Endothelial cell of umbilical vein (primary cell): ENCODE measurements around the gene FYB1. TPM values are rescaled to one million over a fixed set of nuclear protein-coding genes. Genes with fewer than 3 reads are reported as not detected.

Experiments
- BruUV-seq: library from RNA; stranded (reverse); fragments of 400-500 nt; replicated peaks from 2 replicates; lab custom pipeline; 2021; lab: Mats Ljungman, UMichigan
- CTCF ChIA-PET: fragments of 300-600, 350-600 bp; sonication (Branson Sonifier 250); formaldehyde crosslinking; loops from one replicate; lab custom pipeline; 2021; ENCODE audit warnings: antibody characterized with exemption, inconsistent platforms; lab: Charles Lee
- POLR2A ChIA-PET: fragments of 300-600, 350-600 bp; sonication (Branson Sonifier 250); formaldehyde crosslinking; loops from one replicate; lab custom pipeline; 2021; ENCODE audit warnings: antibody characterized with exemption, inconsistent platforms; lab: Charles Lee
- DNase-seq: peaks from one replicate; pipeline ENCODE4 v3.0.0-alpha.2; 2011; ENCODE audit warnings: low read depth, low spot score
- FAIRE-seq: peaks from 2 replicates; lab custom pipeline; 2011; peaks lifted over from hg19 to GRCh38; lab: Jason Lieb, UNC
- H2AFZ ChIP-seq: 2 replicates; pipeline ENCODE4 v1.6.0; 2012; ENCODE audit warnings: low read depth, low read length, control low read depth, inconsistent platforms
- H3K27ac ChIP-seq: 2 replicates; pipeline ENCODE4 v1.5.1; 2011; ENCODE audit warnings: low read depth, mild to moderate bottlenecking, control low read depth, low read length, moderate library complexity; ENCODE audit not compliant: insufficient read depth
- H3K27me3 ChIP-seq, 2 experiments: 2 replicates each; pipeline versions ENCODE4 v1.6.0 to v1.6.1; 2011; ENCODE audit warnings: low read length in 2 of 2, mixed read lengths in 1 of 2; ENCODE audit not compliant: control insufficient read depth in 2 of 2, insufficient read depth in 2 of 2
- H3K36me3 ChIP-seq, 2 experiments: 2 replicates in 1 of 2; 3 replicates in 1 of 2; pipeline ENCODE4 v1.5.1; 2011; ENCODE audit warnings: low read length in 2 of 2, mild to moderate bottlenecking in 1 of 2, moderate library complexity in 1 of 2; ENCODE audit not compliant: control insufficient read depth in 2 of 2, insufficient read depth in 2 of 2; ENCODE audit errors: extremely low read depth in 1 of 2
- H3K4me1 ChIP-seq: 3 replicates; pipeline ENCODE4 v1.5.1; 2011; ENCODE audit warnings: mild to moderate bottlenecking, low read length; ENCODE audit not compliant: control insufficient read depth, insufficient read depth; ENCODE audit errors: extremely low read depth
- H3K4me2 ChIP-seq: 2 replicates; pipeline ENCODE4 v1.6.1; 2011; ENCODE audit warnings: low read length, control low read depth, mixed read lengths; ENCODE audit not compliant: insufficient read depth
- H3K4me3 ChIP-seq, 3 experiments: fragments of 200-600 bp in 1 of 3; sonication (generic), shearing (Covaris generic) in 1 of 3; replicated peaks in 1 of 3; 2 replicates each; pipeline ENCODE4 v1.5.1; 2011 to 2016; ENCODE audit warnings: control low read depth in 3 of 3, low read length in 3 of 3, mild to moderate bottlenecking in 2 of 3, inconsistent platforms in 1 of 3, low read depth in 1 of 3, moderate library complexity in 1 of 3; ENCODE audit not compliant: insufficient read depth in 1 of 3
- H3K79me2 ChIP-seq: 2 replicates; pipeline ENCODE4 v1.6.0; 2012; ENCODE audit warnings: low read length, inconsistent platforms; ENCODE audit not compliant: control insufficient read depth, insufficient read depth
- H3K9ac ChIP-seq: replicated peaks from 2 replicates; pipeline ENCODE3; 2011; ENCODE audit warnings: low read length, control low read depth; ENCODE audit not compliant: insufficient read depth; ENCODE audit errors: extremely low read depth
- H3K9me1 ChIP-seq: replicated peaks from 3 replicates; pipeline ENCODE4 v1.6.0; 2011; ENCODE audit warnings: mild to moderate bottlenecking, low read length; ENCODE audit not compliant: control insufficient read depth, insufficient read depth; ENCODE audit errors: extremely low read depth
- H3K9me3 ChIP-seq: replicated peaks from 2 replicates; pipeline ENCODE4 v1.5.1; 2012; ENCODE audit warnings: low read length, inconsistent platforms; ENCODE audit not compliant: control insufficient read depth, insufficient read depth
- H4K20me1 ChIP-seq: replicated peaks from 2 replicates; pipeline ENCODE3; 2011; ENCODE audit warnings: mild to moderate bottlenecking, low read length; ENCODE audit not compliant: control insufficient read depth, insufficient read depth; ENCODE audit errors: extremely low read depth
- CTCF ChIP-seq, 2 donors: IDR thresholded peaks; 1 replicate in 1 of 2; 2 replicates in 1 of 2; pipeline ENCODE4 v1.5.1; 2011; ENCODE audit warnings: low read length in 2 of 2, mild to moderate bottlenecking in 2 of 2, moderate library complexity in 2 of 2, control low read depth in 1 of 2, inconsistent platforms in 1 of 2, low read depth in 1 of 2; ENCODE audit not compliant: insufficient read depth in 1 of 2; ENCODE audit errors: extremely low read depth in 1 of 2
- FOS ChIP-seq: IDR thresholded peaks from 2 replicates; pipeline ENCODE4 v1.6.1; 2011; ENCODE audit warnings: mild to moderate bottlenecking, low read length, moderate library complexity, borderline replicate concordance; ENCODE audit not compliant: insufficient read depth
- GATA2 ChIP-seq: IDR thresholded peaks from 2 replicates; pipeline ENCODE4 v1.7.0; 2011; ENCODE audit warnings: low read depth, mild to moderate bottlenecking, moderate library complexity, mixed read lengths, low read length; ENCODE audit not compliant: insufficient read length, insufficient read depth
- JUN ChIP-seq: IDR thresholded peaks from 2 replicates; pipeline ENCODE4 v1.6.1; 2011; ENCODE audit warnings: borderline replicate concordance, low read depth; ENCODE audit not compliant: insufficient read length, insufficient read depth
- MAX ChIP-seq: IDR thresholded peaks from 2 replicates; pipeline ENCODE4 v1.6.1; 2011; ENCODE audit not compliant: insufficient read depth, insufficient read length
- POLR2A ChIP-seq: IDR thresholded peaks from 2 replicates; pipeline ENCODE4 v1.6.1; 2012; ENCODE audit warnings: low read depth, mild to moderate bottlenecking, control low read depth, low read length
- dilution Hi-C: fragments of 300-500 bp; cut with MboI; formaldehyde crosslinking; loops from one replicate; pipeline ENCODE4 v1.15.0; 2019; ENCODE audit warnings: low sequenced_read_pairs; ENCODE audit not compliant: extremely low pct_ligation_motif_present
- intact Hi-C: fragments of 100-400 bp; cut with micrococcal nuclease; formaldehyde crosslinking; loops from one replicate; pipeline ENCODE4 v1.10.0; 2022
- polyA plus RNA-seq, 4 experiments: library from polyadenylated mRNA; depleted of rRNA in 3 of 4; stranded (reverse) in 3 of 4; unstranded in 1 of 4; fragments of >200 nt; gene quantifications; 2 replicates each; pipeline versions ENCODE4 v1.2.1 to v1.2.3, GENCODE V29; 2011 to 2012; ENCODE audit warnings: missing spikeins in 1 of 4
- total RNA-seq: library from RNA; stranded (reverse); gene quantifications from 2 replicates; pipeline ENCODE4 v1.2.3, GENCODE V29; 2021

Gene FYB1
- total and polyA plus RNA-seq, 2 donors (not counting 3 experiments of a cell fraction or from before 2014, with no cell fraction given), result 0.44 TPM; not detected in 1

- Histone ChIP-seq H3K4me2 (no peak overlapping the region), H3K36me3 (no peaks in the 10 kb centered on the region), H3K79me2 (no peaks in the 10 kb centered on the region), H3K9ac (no peak overlapping the region), H2AFZ (no peak overlapping the region), H3K4me3 (no peak overlapping the region), H3K4me1 (no peaks in the 10 kb centered on the region), H3K27me3 (peaks cover 0 to 2% of the 10 kb centered on the region in 2 experiments), H4K20me1 (no peaks in the 10 kb centered on the region), H3K9me3 (no peaks in the 10 kb centered on the region), H3K27ac (no peak overlapping the region), H3K9me1 (no peaks in the 10 kb centered on the region)
- DNase-seq (no peak), FAIRE-seq (no peak)
- POLR2A ChIA-PET, result no interaction called here
- TF ChIP-seq GATA2, result no peak
- TF ChIP-seq CTCF (IDR thresholded peaks at IDR 0.05; ENCODE audit: extremely low read depth in 1 of 2, insufficient read depth in 1 of 2, low read depth in 1 of 2, low read length in 2 of 2), result no peak
- TF ChIP-seq FOS, result no peak
- no peak for TF ChIP-seq JUN
- no peak for TF ChIP-seq MAX
- TF ChIP-seq POLR2A, result no peak
- dilution Hi-C loops (no loop called here), intact Hi-C loops (no loop called here)
- no TSS peak for BruUV-seq
- CTCF ChIA-PET, result interaction anchor here (1.3 kb wide), 1 partner anchor 38 kb away, joined by 5 read pairs; no protein-coding TSS in a partner anchor
These were observed 36.0 kb upstream of the FYB1 start for GRCh38 chr5:39255406-39255805.
